Dedifferentiated amniotic fluid mesenchymal stem cell (primary cell): ENCODE results near the gene NME2.
"Not testable (repeated sequence)": the region's sequence is repeated elsewhere in the genome, so short reads cannot be mapped to it uniquely, and the experiment has no call there.

Source experiments
- DNase-seq: peaks from one replicate; pipeline ENCODE4 v3.0.0-alpha.2; 2016; ENCODE audit errors: extremely low spot score

Gene NME2

GRCh38 chr17:51166198-51166986 lies at the start of gene NME2:
Gene NME2, plus strand, starts transcription at chr17:51166411. Its CDS starts 420 bp downstream, at chr17:51166831.
- DNase-seq = peak; percentile 63

- DNase-seq = no peak
Measured at GRCh38 chr17:51118330-51119195, 47.6 kb upstream of the NME2 start.

GRCh38 chr17:51119415-51120356 lies 46.5 kb upstream of the NME2 start:
- DNase-seq = peak; percentile 30

GRCh38 chr17:51120357-51120738 lies 45.9 kb upstream of the NME2 start:
- no peak for DNase-seq

- peak; percentile 97 for DNase-seq
Measured at GRCh38 chr17:51120739-51121619, 45.2 kb upstream of the NME2 start, which contains the start of gene SPAG9. Gene SPAG9, minus strand, starts transcription at chr17:51120868. Its CDS starts 212 bp downstream, at chr17:51120656.

- DNase-seq = peak; percentile 89
Measured at GRCh38 chr17:51121620-51122472, 44.4 kb upstream of the NME2 start.

- not testable (repeated sequence) for DNase-seq
Measured at GRCh38 chr17:51122473-51123115, 43.6 kb upstream of the NME2 start.

- DNase-seq = no peak
Measured at GRCh38 chr17:51124640-51125503, 41.3 kb upstream of the NME2 start.

GRCh38 chr17:51128076-51128475 lies 38.1 kb upstream of the NME2 start:
- no peak for DNase-seq

- DNase-seq = no peak
Measured at GRCh38 chr17:51132964-51133319, 33.3 kb upstream of the NME2 start.

GRCh38 chr17:51133365-51133764 lies 32.8 kb upstream of the NME2 start:
- no peak for DNase-seq

GRCh38 chr17:51135956-51136355 lies 30.3 kb upstream of the NME2 start:
- DNase-seq = no peak

- no peak for DNase-seq
Measured at GRCh38 chr17:51142597-51142996, 23.6 kb upstream of the NME2 start.

- no peak for DNase-seq
Measured at GRCh38 chr17:51144266-51145022, 21.8 kb upstream of the NME2 start.

GRCh38 chr17:51147650-51148049 lies 18.6 kb upstream of the NME2 start:
- no peak for DNase-seq

GRCh38 chr17:51149163-51149562 lies 17.0 kb upstream of the NME2 start:
- no peak for DNase-seq

- no peak for DNase-seq
Measured at GRCh38 chr17:51150932-51151331, 15.3 kb upstream of the NME2 start.
